ENCODE data around the gene PCDHGC3.

The PCDHGC3 gene

GRCh38 chr5:141527426-141527825, 51.7 kb downstream of the PCDHGC3 start (continued):
- TF ChIP-seq CTCF (tag by site-specific recombination; IDR thresholded peaks at IDR 0.05) = no peak
- TF ChIP-seq MZF1 (tag by site-specific recombination; IDR thresholded peaks at IDR 0.05; ENCODE audit: borderline replicate concordance) = no peak
- no peak for TF ChIP-seq ZFHX2 (tag by site-specific recombination; conservative IDR thresholded peaks at IDR 0.05)
- no peak for TF ChIP-seq ZNF600 (tag by site-specific recombination; IDR thresholded peaks at IDR 0.05)
- no peak for TF ChIP-seq TRIM28 (IDR thresholded peaks at IDR 0.05; ENCODE audit: borderline replicate concordance, low read length)
- no peak for TF ChIP-seq ZBTB48 (tag by site-specific recombination; IDR thresholded peaks at IDR 0.05)
- TF ChIP-seq ZNF23 (tag by site-specific recombination; IDR thresholded peaks at IDR 0.05; ENCODE audit: borderline replicate concordance) = no peak

All from HEK293 (cell line).